GM18858 (cell line): Measurements from ENCODE around the gene STPG4.

Experiments used
- ATAC-seq: cut with Tn5 transposase; IDR thresholded peaks from one replicate; pipeline ENCODE4 v1.9.1; 2021; ENCODE audit not compliant: unreplicated experiment

Gene STPG4

DNA sequence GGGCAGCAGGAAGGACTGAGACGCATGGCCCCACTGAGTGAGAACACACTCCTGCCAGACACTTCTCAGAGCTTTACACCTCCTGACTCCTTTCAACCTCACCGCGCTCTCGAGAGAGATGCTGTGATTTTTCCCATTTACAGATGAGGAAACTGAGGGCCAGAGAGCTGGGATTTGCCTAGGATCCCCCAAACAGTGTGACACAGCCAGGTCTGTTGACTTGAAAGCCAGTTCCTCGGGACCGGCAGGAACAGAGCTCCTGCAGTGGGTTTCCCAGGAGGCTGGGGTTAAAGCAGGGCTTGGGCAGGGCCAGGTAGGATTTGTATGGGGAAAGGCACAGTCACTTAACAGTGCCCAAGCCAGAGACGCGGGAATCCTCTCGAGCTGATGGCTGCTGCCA is 81.9 kb downstream of the STPG4 start:
- no peak for ATAC-seq

GRCh38 chr2:47072728-47073191 is 82.3 kb downstream of the STPG4 start:
- ATAC-seq: no peak

DNA sequence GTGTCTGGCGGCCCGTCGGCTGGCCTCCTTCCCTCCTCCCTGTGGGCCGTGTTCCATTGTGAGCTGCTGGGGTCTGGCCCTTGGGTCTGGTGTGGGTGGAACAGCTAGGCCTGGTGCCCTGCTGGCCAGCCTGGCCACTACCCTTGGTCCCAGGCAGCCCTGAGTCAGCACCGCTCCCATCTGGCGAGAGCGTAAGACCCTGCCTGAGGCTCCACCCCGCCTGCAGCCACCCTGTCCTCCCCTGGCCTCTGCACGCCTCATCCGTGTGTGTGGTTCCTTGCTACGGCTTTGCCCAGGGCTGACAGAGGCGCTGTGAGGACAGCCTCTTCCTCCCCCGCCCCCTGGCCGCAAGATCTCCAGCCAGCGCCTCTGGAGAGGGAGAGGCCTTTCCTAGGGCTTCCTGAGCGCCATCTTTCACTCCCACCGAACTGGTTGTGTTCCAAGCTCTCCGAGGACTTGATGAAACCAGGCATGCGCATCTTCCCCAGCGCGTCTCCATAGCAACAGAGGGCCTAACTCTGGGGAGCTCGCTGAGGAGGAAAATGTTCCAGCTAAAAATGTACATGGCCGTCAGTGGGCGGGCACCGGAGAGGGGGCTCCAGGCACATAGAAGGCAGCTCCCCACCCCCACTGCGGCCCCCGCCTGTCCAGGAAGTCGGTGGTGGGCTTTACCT is 83.0 kb downstream of the STPG4 start:
- ATAC-seq: no peak

DNA sequence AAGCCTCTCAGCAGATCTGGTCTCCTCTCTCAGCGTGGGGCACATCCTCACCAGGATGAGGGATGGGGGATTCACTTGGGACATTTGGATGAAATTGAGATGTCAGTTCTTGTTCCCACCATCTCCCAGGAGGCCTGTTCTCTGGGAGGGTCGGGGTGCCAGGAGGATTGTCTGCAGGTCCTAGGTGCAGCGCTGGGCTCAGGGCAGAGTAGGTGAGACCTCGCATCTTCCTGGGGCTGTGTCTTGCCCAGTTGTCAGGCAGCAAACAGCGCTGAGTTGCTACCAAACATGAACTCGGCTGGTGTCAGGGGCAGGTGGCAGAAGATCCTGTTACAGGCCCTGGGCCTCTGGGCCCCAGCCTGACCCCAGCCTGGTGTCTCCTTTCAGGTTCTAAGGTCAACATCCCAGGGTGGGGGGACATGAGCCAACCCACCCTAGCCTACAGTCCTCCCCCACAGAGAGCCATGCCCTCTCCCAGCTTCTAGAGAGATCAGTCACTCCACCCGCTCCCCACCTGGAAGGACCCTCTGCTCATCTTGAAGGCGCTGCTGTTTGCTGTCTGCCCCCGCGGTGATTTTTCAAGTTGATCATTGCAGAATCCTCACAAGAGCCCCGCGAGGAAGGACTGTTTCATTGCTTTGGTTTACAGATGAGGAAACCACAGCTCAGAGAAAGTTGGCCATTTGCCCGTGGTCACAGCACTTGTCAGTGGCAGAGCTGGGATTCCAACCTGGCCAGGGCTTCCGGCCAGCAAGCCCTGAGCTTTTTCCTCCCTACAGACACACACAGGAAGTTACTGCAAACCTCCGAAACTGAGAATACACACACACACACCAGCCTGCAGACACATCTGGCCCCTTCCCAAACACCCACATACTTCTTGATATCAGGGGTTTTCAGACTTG is 83.9 kb downstream of the STPG4 start:
- ATAC-seq: peak; percentile 93

DNA sequence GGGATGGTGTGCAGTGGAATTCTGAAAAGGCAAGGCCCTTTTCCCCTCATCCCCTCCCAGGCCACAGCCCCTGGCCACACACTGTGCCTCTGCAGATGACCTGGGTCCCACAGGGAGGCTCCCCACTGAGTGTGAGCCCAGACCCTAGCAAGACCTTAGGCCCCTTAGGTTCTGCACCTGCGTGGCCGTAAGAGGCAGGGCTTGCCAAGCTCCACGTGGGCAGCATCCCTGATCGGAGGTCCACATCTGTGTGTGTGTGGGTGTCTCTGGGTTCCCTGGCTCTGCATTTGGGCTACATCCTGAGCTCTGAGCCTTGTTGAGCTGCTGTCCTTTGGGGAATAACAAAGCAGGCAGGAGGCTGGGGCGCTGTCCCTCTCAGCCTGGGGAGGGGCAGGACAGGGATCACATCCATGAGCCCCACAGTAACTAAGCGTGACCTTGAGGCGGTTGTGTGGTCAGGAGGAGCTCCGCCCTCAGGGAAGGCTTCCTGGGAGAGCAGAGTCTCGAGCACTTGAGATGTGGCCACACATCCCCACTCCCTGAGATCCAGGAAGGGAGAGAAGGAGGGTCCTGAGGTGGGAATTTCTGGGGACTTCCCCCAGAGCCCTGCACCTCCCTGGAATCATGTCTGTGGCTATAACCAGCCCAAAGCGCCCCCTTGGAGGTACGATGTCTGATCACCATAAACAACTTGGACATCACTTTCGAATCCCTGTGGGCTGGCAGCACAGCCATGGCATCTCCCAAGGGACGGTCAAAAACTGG is 84.8 kb downstream of the STPG4 start:
- no peak for ATAC-seq

GRCh38 chr2:47069628-47070154 is 85.4 kb downstream of the STPG4 start:
- ATAC-seq: no peak

DNA sequence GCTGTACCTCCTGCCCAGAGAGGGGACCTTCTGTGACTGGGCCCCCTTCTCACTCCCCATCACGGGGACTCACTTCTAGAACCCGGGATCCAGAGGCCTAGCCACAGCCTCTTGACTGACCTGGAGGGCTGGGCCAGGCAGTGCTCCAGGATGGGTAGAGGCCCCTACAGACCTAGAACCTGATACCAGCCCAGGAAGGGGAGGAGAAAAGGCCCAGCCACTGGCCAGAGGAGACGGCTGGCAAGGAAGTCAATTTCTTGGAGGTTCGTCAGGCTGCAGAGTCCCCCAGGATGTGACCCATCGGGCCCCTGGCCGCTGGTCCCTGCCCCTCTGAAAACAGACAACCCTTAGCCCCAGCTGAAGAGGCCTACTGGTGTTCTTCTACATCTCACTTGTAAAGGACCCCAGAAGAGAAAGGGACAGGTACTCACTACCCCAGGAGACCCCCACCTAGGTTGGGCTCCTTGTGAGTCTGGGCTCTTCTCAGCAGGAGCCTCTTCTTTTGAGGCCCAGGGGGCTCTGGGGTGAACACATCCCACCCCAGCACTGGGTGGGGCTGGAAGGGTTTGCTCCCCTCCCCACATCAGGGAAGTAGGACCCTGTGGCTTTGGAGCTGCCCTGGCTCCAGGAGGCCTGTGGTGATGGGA is 86.0 kb downstream of the STPG4 start:
- no peak for ATAC-seq

GRCh38 chr2:47067788-47068407 is 87.2 kb downstream of the STPG4 start:
- ATAC-seq: no peak

GRCh38 chr2:47065771-47066380 is 89.2 kb downstream of the STPG4 start:
- ATAC-seq: no peak

DNA sequence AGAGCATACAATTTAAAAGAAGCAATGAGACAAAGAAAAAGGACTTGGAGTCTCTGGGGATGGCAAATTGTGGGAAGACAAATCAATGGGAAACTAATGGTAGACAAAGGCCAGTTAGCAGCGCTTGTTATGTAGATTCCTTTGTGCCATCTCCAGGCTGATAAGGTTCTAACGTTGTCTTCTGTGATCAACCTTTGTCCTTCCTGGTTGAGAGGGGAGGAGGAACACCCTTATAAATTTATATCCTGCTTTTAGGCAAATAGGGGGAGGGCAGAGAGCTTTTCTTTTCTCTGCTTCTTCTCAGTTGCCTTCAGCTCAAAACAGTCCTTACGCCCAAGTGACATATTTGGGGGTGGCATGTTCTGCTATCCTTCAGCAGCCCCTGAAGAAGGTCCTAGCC is 89.8 kb downstream of the STPG4 start:
- no peak for ATAC-seq

DNA sequence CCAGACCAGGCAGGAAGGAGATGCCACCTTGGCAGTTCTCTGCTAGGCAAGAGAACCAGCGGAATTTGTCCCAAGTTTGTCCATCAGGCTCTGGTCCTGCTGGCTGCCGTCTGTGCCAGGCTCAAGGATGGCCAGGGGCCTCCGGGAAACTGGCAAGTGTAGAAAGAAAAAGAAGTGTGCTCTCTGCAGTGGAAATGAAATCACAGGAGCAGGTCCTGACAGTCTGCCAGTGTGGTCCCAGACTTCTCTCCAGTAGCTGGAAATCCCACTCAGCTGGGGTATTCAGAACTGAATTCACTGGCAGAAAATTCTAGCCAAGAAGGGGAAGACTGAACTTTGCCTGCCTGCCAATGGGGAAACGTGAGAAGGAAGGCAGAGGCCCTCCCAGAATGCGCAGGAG is 91.0 kb downstream of the STPG4 start:
- ATAC-seq: no peak

DNA sequence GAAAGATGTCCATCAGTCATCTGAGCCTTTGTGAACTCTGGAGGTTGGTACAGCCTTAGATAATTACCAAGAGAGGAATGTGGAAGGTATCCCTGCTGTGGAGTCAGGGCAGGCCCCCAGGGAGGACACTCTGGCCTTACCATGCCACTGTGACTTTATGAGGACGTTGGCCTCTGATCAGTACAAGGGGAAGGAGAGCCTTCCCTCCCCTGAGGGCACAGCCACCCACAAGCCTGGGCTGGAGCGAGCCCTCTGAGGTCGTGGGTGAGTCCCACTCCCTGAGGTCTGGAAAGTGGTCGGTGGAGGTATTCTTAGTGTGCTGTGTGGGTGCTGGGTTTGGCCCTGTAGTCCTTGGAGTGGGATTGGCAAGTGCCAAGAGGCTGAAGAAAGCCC is 91.6 kb downstream of the STPG4 start:
- ATAC-seq: no peak

DNA sequence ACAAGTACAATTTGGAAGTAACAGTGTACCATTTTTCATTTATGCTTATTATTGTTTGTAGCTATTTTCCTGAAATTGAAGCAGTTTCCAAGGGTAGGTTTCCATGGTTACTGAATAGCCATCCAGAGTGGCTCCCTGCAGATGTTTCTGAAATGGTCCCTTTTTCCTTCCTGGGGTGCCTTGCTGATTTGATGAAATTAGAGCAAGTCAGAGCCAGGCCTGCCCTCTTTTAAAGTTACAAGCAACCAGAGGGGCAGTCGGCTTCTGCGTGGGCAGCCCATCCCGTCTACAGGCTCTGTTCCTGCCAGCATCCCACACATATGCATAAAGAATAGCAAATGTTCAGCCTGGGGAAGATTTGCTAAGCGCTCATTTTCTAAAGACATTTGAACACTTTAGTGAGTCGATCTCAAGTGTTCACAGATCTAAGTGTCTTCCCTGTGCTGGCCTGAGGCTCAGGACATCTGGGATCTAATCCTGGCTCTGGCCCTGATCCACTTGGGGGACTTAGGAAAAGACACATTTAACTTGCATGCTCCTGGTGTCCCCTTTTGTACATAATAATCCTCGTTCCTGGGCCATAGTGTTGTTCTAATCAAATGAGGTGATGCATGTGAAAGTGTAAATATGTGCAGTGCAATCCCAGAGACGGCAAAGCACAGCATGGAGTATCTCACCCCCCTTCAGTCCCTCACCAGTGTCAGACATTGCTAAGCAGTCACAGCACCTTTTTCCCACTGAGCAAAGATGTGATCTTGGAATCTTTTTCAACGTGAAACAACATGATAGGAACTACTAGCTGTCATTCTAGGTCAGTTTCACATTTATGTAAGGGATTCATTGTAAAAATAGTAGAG is 92.2 kb downstream of the STPG4 start:
- no peak for ATAC-seq

DNA sequence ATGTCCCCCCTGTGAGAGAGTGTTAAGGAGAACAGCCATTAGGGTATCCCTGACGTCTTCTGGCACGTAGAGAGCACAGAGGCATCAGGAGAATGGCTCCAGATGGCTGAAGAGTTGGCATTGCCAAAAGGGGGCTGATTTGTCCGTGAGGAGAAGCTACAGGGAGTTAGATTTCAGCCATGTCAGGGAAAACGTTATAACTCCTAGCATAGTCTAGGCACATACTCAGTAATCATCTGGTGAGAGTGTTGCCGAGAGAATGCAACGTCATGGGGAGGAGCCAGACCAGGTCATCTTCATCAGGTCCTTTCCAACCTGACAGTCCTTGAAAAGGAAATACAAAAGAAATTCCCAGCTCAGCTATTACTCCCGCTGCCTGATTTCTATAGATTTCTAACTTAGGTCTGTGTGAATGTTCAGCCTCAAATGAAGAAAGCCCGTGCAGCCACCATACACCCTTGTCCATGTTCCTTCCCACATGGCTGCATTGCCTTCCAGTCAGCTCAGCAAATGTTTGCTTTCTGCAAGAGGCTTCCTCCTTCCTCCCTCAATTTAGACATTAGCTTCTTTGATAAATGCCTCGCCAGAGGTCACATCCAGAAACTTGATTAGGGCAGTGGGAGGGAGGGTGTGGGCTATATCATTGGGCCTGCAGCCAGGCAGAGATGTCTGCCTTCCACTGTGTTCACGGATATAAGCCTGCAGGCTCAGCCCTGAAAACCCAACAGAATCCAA is 93.0 kb downstream of the STPG4 start:
- ATAC-seq: no peak

GRCh38 chr2:47060652-47061170 is 94.4 kb downstream of the STPG4 start:
- ATAC-seq: no peak

- ATAC-seq: peak; percentile 57
Observed at GRCh38 chr2:47058003-47058931, 96.8 kb downstream of the STPG4 start.

GRCh38 chr2:47057687-47058002 is 97.5 kb downstream of the STPG4 start:
- ATAC-seq: no peak
